ENCODE data around the gene SLCO1B3. TPM values are rescaled to one million over a fixed set of nuclear protein-coding genes. Genes with fewer than 3 reads are reported as not detected.

SLCO1B3 gene
- total and polyA plus RNA-seq, 10 of the 15 experiments (the other 5 are each of a cell fraction or from before 2014, with no cell fraction given): 0.04 to 1.2 TPM; not detected in 8

GRCh38 chr12:20917269-20917668, 106.8 kb downstream of the SLCO1B3 start:
- no peaks in the 10 kb centered on the region for H3K36me3 ChIP-seq (ENCODE audit: control insufficient read depth in 2 of 2, insufficient read depth in 2 of 2, low read length in 1 of 2)
- FAIRE-seq (no peak), ATAC-seq (no peak), DNase-seq (ENCODE audit: low read depth, low spot score) (no peak)
- no peak for TF ChIP-seq PBX3 (IDR thresholded peaks at IDR 0.05; ENCODE audit: insufficient replicate concordance, low read depth, low read length)
- TF ChIP-seq ASH2L (IDR thresholded peaks at IDR 0.05; ENCODE audit: borderline replicate concordance, low read depth): no peak
- no peaks in the 10 kb centered on the region for H3K9me3 ChIP-seq (replicated peaks; ENCODE audit: control insufficient read depth, insufficient read depth, low read length)
- in situ Hi-C loops (cut with MboI): no loop called here
- no peaks in the 10 kb centered on the region for H3K4me1 ChIP-seq (ENCODE audit: control insufficient read depth, insufficient read depth, low read length)
- ChIA-PET RAD21 (ENCODE audit: unreplicated experiment) (no interaction called here), SMC1A (ENCODE audit: uncharacterized antibody, unreplicated experiment) (no interaction called here), CTCF (no interaction called here), POLR2A (no interaction called here)
- intact Hi-C loops (cut with micrococcal nuclease; ENCODE audit: unreplicated experiment): no loop called here
- no peak overlapping the region for H3K27ac ChIP-seq (ENCODE audit: control insufficient read depth, insufficient read depth)
- H3K9ac ChIP-seq (ENCODE audit: control insufficient read depth, insufficient read depth, low read length): no peak overlapping the region
- H4K20me1 ChIP-seq (ENCODE audit: control insufficient read depth, insufficient read depth): no peaks in the 10 kb centered on the region
- WGBS (ENCODE audit: insufficient coverage, insufficient replicate concordance, low lambda C conversion rate, missing lambda C conversion rate): 22% methylated on average over 6 of the region's 6 CpGs
- no TSS peak for BruUV-seq (replicated peaks)
- H3K4me2 ChIP-seq (ENCODE audit: control insufficient read depth, insufficient read depth): no peak overlapping the region
- no peak overlapping the region for H2AFZ ChIP-seq (ENCODE audit: control insufficient read depth, low read depth, low read length)
- H3K4me3 ChIP-seq: no peak overlapping the region
- no peaks in the 10 kb centered on the region for H3K27me3 ChIP-seq (replicated peaks in 1 of 2; ENCODE audit: control insufficient read depth in 2 of 2, insufficient read depth in 2 of 2, low read length in 1 of 2)
- no peaks in the 10 kb centered on the region for H3K79me2 ChIP-seq (ENCODE audit: control insufficient read depth, insufficient read depth, low read length)

GRCh38 chr12:20917819-20918218, 107.3 kb downstream of the SLCO1B3 start:
- Histone ChIP-seq H3K4me2 (ENCODE audit: control insufficient read depth, insufficient read depth) (no peak overlapping the region), H3K36me3 (ENCODE audit: control insufficient read depth in 2 of 2, insufficient read depth in 2 of 2, low read length in 1 of 2) (no peaks in the 10 kb centered on the region), H3K27me3 (replicated peaks in 1 of 2; ENCODE audit: control insufficient read depth in 2 of 2, insufficient read depth in 2 of 2, low read length in 1 of 2) (no peaks in the 10 kb centered on the region), H3K9me3 (replicated peaks; ENCODE audit: control insufficient read depth, insufficient read depth, low read length) (no peaks in the 10 kb centered on the region), H3K27ac (ENCODE audit: control insufficient read depth, insufficient read depth) (no peak overlapping the region), H3K4me3 (no peak overlapping the region), H4K20me1 (ENCODE audit: control insufficient read depth, insufficient read depth) (no peaks in the 10 kb centered on the region), H3K4me1 (ENCODE audit: control insufficient read depth, insufficient read depth, low read length) (no peaks in the 10 kb centered on the region), H3K79me2 (ENCODE audit: control insufficient read depth, insufficient read depth, low read length) (no peaks in the 10 kb centered on the region), H2AFZ (ENCODE audit: control insufficient read depth, low read depth, low read length) (no peak overlapping the region), H3K9ac (ENCODE audit: control insufficient read depth, insufficient read depth, low read length) (no peak overlapping the region)
- intact Hi-C loops (cut with micrococcal nuclease; ENCODE audit: unreplicated experiment): no loop called here
- FAIRE-seq (no peak), ATAC-seq (no peak), DNase-seq (ENCODE audit: low read depth, low spot score) (no peak)
- in situ Hi-C loops (cut with MboI): no loop called here
- ChIA-PET POLR2A (no interaction called here), CTCF (no interaction called here), RAD21 (ENCODE audit: unreplicated experiment) (no interaction called here), SMC1A (ENCODE audit: uncharacterized antibody, unreplicated experiment) (no interaction called here)
- no TSS peak for BruUV-seq (replicated peaks)
- 76% methylated on average over 1 of the region's 1 CpG for WGBS (ENCODE audit: insufficient coverage, insufficient replicate concordance, low lambda C conversion rate, missing lambda C conversion rate)
- TF ChIP-seq CHD2 (IDR thresholded peaks at IDR 0.05; ENCODE audit: borderline replicate concordance, low read depth, low read length) (no peak), SRF (IDR thresholded peaks at IDR 0.05; ENCODE audit: low read depth in 2 of 2, low read length in 2 of 2) (no peak), BRCA1 (IDR thresholded peaks at IDR 0.05; ENCODE audit: low read depth, low read length) (no peak), CHD4 (IDR thresholded peaks at IDR 0.05) (no peak), YY1 (IDR thresholded peaks at IDR 0.05; ENCODE audit: low read depth, low read length) (no peak), EP300 (IDR thresholded peaks at IDR 0.05; ENCODE audit: borderline replicate concordance in 1 of 2, control insufficient read depth in 1 of 2, low read depth in 2 of 2, low read length in 2 of 2) (no peak), NR2C1 (IDR thresholded peaks at IDR 0.05) (no peak), ATF7 (IDR thresholded peaks at IDR 0.05; ENCODE audit: low read depth) (no peak), ZZZ3 (IDR thresholded peaks at IDR 0.05; ENCODE audit: control insufficient read depth, insufficient read length, low read depth) (no peak), REST (IDR thresholded peaks at IDR 0.05; ENCODE audit: low read depth, low read length) (no peak), TBL1XR1 (IDR thresholded peaks at IDR 0.05; ENCODE audit: low read depth, low read length) (no peak), SP1 (IDR thresholded peaks at IDR 0.05; ENCODE audit: low read depth, low read length) (no peak)

All from GM12878 (cell line).